ENCODE measurements around the gene NDFIP1.

DNA sequence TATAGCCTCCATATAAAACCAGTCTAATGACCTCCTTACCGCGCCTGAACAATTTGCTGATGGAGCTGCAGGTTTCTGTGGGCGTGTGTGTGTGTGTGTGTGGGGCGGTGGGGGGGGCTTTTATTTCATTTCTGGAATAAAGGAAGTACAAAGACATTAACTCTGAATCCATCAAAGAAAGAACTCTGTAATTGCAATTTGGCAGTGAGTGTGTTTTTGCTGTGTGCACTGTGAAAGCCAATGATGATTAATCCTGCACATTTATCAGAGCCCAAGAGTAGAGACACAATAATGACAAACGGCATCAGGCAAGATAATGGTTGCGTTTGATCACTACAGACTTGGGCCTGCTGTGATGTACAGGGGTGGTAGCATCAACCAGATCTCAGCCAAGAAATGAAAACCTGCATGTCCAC is 29.3 kb upstream of the NDFIP1 start:
- TF ChIP-seq GATA2 (IDR thresholded peaks at IDR 0.05; ENCODE audit: low read depth, low read length) (no peak; the same call in 1 of the 2 replicates), GATA3 (IDR thresholded peaks at IDR 0.05; ENCODE audit: low read depth, low read length) (no peak)
